Measurements from ENCODE around the gene WBP2NL. TPM values are rescaled to one million over a fixed set of nuclear protein-coding genes. Genes with fewer than 3 reads are reported as not detected.

The WBP2NL gene
- total RNA-seq, 1 donor from 2014 or later: 0.47 TPM

- ATAC-seq: no peak
- intact Hi-C loops (cut with micrococcal nuclease): no loop called here
- DNase-seq: no peak
Measured at GRCh38 chr22:42018224-42018623, 19.6 kb downstream of the WBP2NL start.

GRCh38 chr22:42021571-42021970 lies 23.0 kb downstream of the WBP2NL start:
- no peak for ATAC-seq
- intact Hi-C loops (cut with micrococcal nuclease): no loop called here
- no peak for DNase-seq

GRCh38 chr22:42022162-42022847 lies 23.7 kb downstream of the WBP2NL start:
- DNase-seq (no peak), ATAC-seq (no peak)
- intact Hi-C loops (cut with micrococcal nuclease): no loop called here

GRCh38 chr22:42025421-42025820 lies 26.8 kb downstream of the WBP2NL start:
- intact Hi-C loops (cut with micrococcal nuclease): no loop called here
- DNase-seq (no peak), ATAC-seq (no peak)

- DNase-seq: no peak
Measured at GRCh38 chr22:42026705-42027104, 28.1 kb downstream of the WBP2NL start.

GRCh38 chr22:42033263-42034181 lies 34.9 kb downstream of the WBP2NL start:
- DNase-seq: no peak
- intact Hi-C loops (cut with micrococcal nuclease): no loop called here
- ATAC-seq: no peak

More at GRCh38 chr22:42026705-42027104, 28.1 kb downstream of the WBP2NL start:
- intact Hi-C loops (cut with micrococcal nuclease): no loop called here
- ATAC-seq: no peak

GRCh38 chr22:42035256-42035655 lies 36.7 kb downstream of the WBP2NL start:
- intact Hi-C loops (cut with micrococcal nuclease): no loop called here
- DNase-seq (no peak), ATAC-seq (no peak)

- ATAC-seq: no peak
- intact Hi-C loops (cut with micrococcal nuclease): no loop called here
- DNase-seq: no peak
Measured at GRCh38 chr22:42039271-42039670, 40.7 kb downstream of the WBP2NL start.

GRCh38 chr22:42041784-42042183 lies 43.2 kb downstream of the WBP2NL start:
- ATAC-seq (no peak), DNase-seq (no peak)
- intact Hi-C loops (cut with micrococcal nuclease): no loop called here

GRCh38 chr22:42050641-42051180 lies 52.1 kb downstream of the WBP2NL start:
- no peak for ATAC-seq
- no peak for DNase-seq
- intact Hi-C loops (cut with micrococcal nuclease): no loop called here

GRCh38 chr22:42052765-42053164 lies 54.2 kb downstream of the WBP2NL start:
- DNase-seq (no peak), ATAC-seq (no peak)
- intact Hi-C loops (cut with micrococcal nuclease): no loop called here

GRCh38 chr22:42056757-42057511 lies 58.3 kb downstream of the WBP2NL start:
- ATAC-seq: no peak
- DNase-seq: no peak
- intact Hi-C loops (cut with micrococcal nuclease): no loop called here

GRCh38 chr22:42060489-42060888 lies 61.9 kb downstream of the WBP2NL start:
- DNase-seq (no peak), ATAC-seq (no peak)
- intact Hi-C loops (cut with micrococcal nuclease): no loop called here

GRCh38 chr22:42061041-42061440 lies 62.5 kb downstream of the WBP2NL start:
- no peak for ATAC-seq
- intact Hi-C loops (cut with micrococcal nuclease): no loop called here
- DNase-seq: no peak

GRCh38 chr22:42062506-42063170 lies 64.0 kb downstream of the WBP2NL start:
- ATAC-seq (no peak), DNase-seq (no peak)
- intact Hi-C loops (cut with micrococcal nuclease): no loop called here

- ATAC-seq: no peak
- intact Hi-C loops (cut with micrococcal nuclease): no loop called here
Measured at GRCh38 chr22:42064629-42065028, 66.0 kb downstream of the WBP2NL start.

GRCh38 chr22:42065438-42066125 lies 67.0 kb downstream of the WBP2NL start:
- intact Hi-C loops (cut with micrococcal nuclease): no loop called here
- DNase-seq: no peak
- ATAC-seq: no peak

More at GRCh38 chr22:42064629-42065028, 66.0 kb downstream of the WBP2NL start:
- DNase-seq: no peak

GRCh38 chr22:42066126-42066761 lies 67.7 kb downstream of the WBP2NL start:
- no peak for ATAC-seq
- no peak for DNase-seq
- intact Hi-C loops (cut with micrococcal nuclease): no loop called here

Data from left ventricle myocardium superior (tissue), 1 donor.